H1 (cell line): ENCODE data around the gene DNAJC9. TPM values are rescaled to one million over a fixed set of nuclear protein-coding genes. Genes with fewer than 3 reads are reported as not detected.

Source experiments
- CTCF ChIA-PET: fragments of 300-600 bp; sonication (Branson Sonifier 250); formaldehyde crosslinking; loops from one replicate; lab custom pipeline; 2021; ENCODE audit not compliant: partially characterized antibody; lab: Charles Lee
- POLR2A ChIA-PET: fragments of 300-600 bp; sonication (Branson Sonifier 250); formaldehyde crosslinking; loops from one replicate; lab custom pipeline; 2021; ENCODE audit warnings: inconsistent platforms; ENCODE audit not compliant: partially characterized antibody; lab: Charles Lee
- DNase-seq, 2 experiments: peaks; one replicate each; pipeline versions ENCODE4 v3.0.0 to v3.0.0-alpha.2; 2010 to 2022; ENCODE audit warnings: low spot score in 2 of 2, low read depth in 1 of 2, mixed read lengths in 1 of 2
- FAIRE-seq: peaks from 2 replicates; lab custom pipeline; 2011; peaks lifted over from hg19 to GRCh38; lab: Jason Lieb, UNC
- H2AFZ ChIP-seq: 2 replicates; pipeline ENCODE4 v1.8.1; 2012; ENCODE audit warnings: low read length, inconsistent platforms
- H2AK5ac ChIP-seq: 2 replicates; pipeline ENCODE4 v1.6.1; 2013; ENCODE audit warnings: low read depth, low read length
- H2BK120ac ChIP-seq: replicated peaks from 2 replicates; pipeline ENCODE3; 2013; ENCODE audit warnings: low read depth, low read length, inconsistent platforms
- H2BK12ac ChIP-seq: 2 replicates; pipeline ENCODE4 v1.6.1; 2013; ENCODE audit warnings: low read depth, low read length
- H2BK15ac ChIP-seq: 2 replicates; pipeline ENCODE4 v1.6.1; 2013; ENCODE audit warnings: low read length
- H2BK20ac ChIP-seq: 2 replicates; pipeline ENCODE4 v1.6.1; 2013; ENCODE audit warnings: low read length
- H2BK5ac ChIP-seq: 2 replicates; pipeline ENCODE4 v1.6.1; 2013; ENCODE audit warnings: low read depth, low read length
- H3K14ac ChIP-seq: 2 replicates; pipeline ENCODE4 v1.6.1; 2013; ENCODE audit warnings: inconsistent platforms; ENCODE audit not compliant: insufficient read length
- H3K18ac ChIP-seq: 2 replicates; pipeline ENCODE4 v1.6.1; 2013; ENCODE audit warnings: low read length; ENCODE audit errors: extremely low read depth
- H3K23ac ChIP-seq: 2 replicates; pipeline ENCODE4 v1.6.1; 2013; ENCODE audit warnings: inconsistent platforms; ENCODE audit not compliant: insufficient read length
- H3K23me2 ChIP-seq: 2 replicates; pipeline ENCODE4 v1.6.1; 2013; ENCODE audit warnings: low read depth, low read length
- H3K27ac ChIP-seq: 2 replicates; pipeline ENCODE4 v1.6.1; 2011; ENCODE audit warnings: low read depth, low read length, inconsistent platforms
- H3K27me3 ChIP-seq, 4 experiments: replicated peaks in 1 of 4; 1 replicate in 1 of 4; 2 replicates in 3 of 4; pipeline versions ENCODE4 v1.6.1 to v1.8.1; 2011 to 2013; ENCODE audit warnings: low read length in 3 of 4, mild to moderate bottlenecking in 3 of 4, inconsistent platforms in 2 of 4, mixed read lengths in 2 of 4, moderate library complexity in 1 of 4; ENCODE audit not compliant: control insufficient read depth in 3 of 4, insufficient read depth in 3 of 4; ENCODE audit errors: extremely low read depth in 1 of 4
- H3K36me3 ChIP-seq, 4 experiments: 2 replicates each; pipeline versions ENCODE4 v1.6.1 to v1.8.1; 2011 to 2013; ENCODE audit warnings: mild to moderate bottlenecking in 4 of 4, low read length in 3 of 4, moderate library complexity in 2 of 4, control low read depth in 1 of 4, inconsistent platforms in 1 of 4; ENCODE audit not compliant: insufficient read depth in 4 of 4, control insufficient read depth in 2 of 4
- H3K4ac ChIP-seq: replicated peaks from 2 replicates; pipeline ENCODE3; 2013; ENCODE audit warnings: low read length, low read depth, mixed read lengths, inconsistent platforms; ENCODE audit not compliant: insufficient read length
- H3K4me1 ChIP-seq, 4 experiments: replicated peaks in 1 of 4; 1 replicate in 1 of 4; 2 replicates in 3 of 4; pipeline versions ENCODE4 v1.6.1 to v1.8.1; 2011 to 2013; ENCODE audit warnings: low read length in 3 of 4, inconsistent platforms in 2 of 4, mixed read lengths in 1 of 4; ENCODE audit not compliant: insufficient read depth in 4 of 4, control insufficient read depth in 3 of 4
- H3K4me2 ChIP-seq, 2 experiments: 2 replicates each; pipeline versions ENCODE4 v1.6.1 to v1.8.1; 2011 to 2013; ENCODE audit warnings: low read depth in 2 of 2, low read length in 2 of 2, control low read depth in 1 of 2, inconsistent platforms in 1 of 2, mild to moderate bottlenecking in 1 of 2; ENCODE audit not compliant: insufficient read depth in 1 of 2
- H3K4me3 ChIP-seq, 4 experiments: fragments of 200-600, 300-600 bp in 1 of 4; sonication (generic), shearing (Covaris generic), sonication (Bioruptor Twin) in 1 of 4; 2 replicates each; pipeline versions ENCODE4 v1.5.1 to v1.8.1; 2011 to 2016; ENCODE audit warnings: low read length in 4 of 4, low read depth in 3 of 4, control low read depth in 2 of 4, inconsistent platforms in 2 of 4, mild to moderate bottlenecking in 2 of 4, mixed read lengths in 1 of 4, moderate library complexity in 1 of 4; ENCODE audit not compliant: insufficient read depth in 2 of 4; ENCODE audit errors: extremely low read depth in 1 of 4
- H3K56ac ChIP-seq: replicated peaks from 2 replicates; pipeline ENCODE3; 2013; ENCODE audit warnings: low read depth, mild to moderate bottlenecking, mixed read lengths, low read length, inconsistent platforms; ENCODE audit not compliant: insufficient read length
- H3K79me1 ChIP-seq: 2 replicates; pipeline ENCODE4 v1.6.1; 2013; ENCODE audit warnings: low read depth, low read length, control low read depth
- H3K79me2 ChIP-seq, 2 experiments: 2 replicates each; pipeline versions ENCODE4 v1.6.1 to v1.8.1; 2012 to 2013; ENCODE audit warnings: low read length in 2 of 2, mild to moderate bottlenecking in 2 of 2, inconsistent platforms in 1 of 2; ENCODE audit not compliant: insufficient read depth in 2 of 2, control insufficient read depth in 1 of 2
- H3K9ac ChIP-seq, 4 experiments: replicated peaks in 1 of 4; 1 replicate in 1 of 4; 2 replicates in 3 of 4; pipeline versions ENCODE4 v1.6.1 to v1.8.1; 2011 to 2013; ENCODE audit warnings: low read depth in 3 of 4, low read length in 3 of 4, control low read depth in 2 of 4, mild to moderate bottlenecking in 2 of 4, moderate library complexity in 2 of 4, inconsistent platforms in 1 of 4; ENCODE audit errors: extremely low read depth in 1 of 4
- H3K9me3 ChIP-seq, 2 experiments: 2 replicates each; pipeline versions ENCODE4 v1.6.1 to v1.8.1; 2012 to 2013; ENCODE audit warnings: mild to moderate bottlenecking in 2 of 2, moderate library complexity in 2 of 2, control low read depth in 1 of 2, inconsistent platforms in 1 of 2, low read depth in 1 of 2, low read length in 1 of 2, mixed read lengths in 1 of 2; ENCODE audit not compliant: insufficient read depth in 2 of 2
- H4K20me1 ChIP-seq, 2 experiments: replicated peaks in 1 of 2; 2 replicates each; pipeline versions ENCODE3 to v1.8.1; 2011 to 2013; ENCODE audit warnings: inconsistent platforms in 2 of 2, low read length in 2 of 2, mild to moderate bottlenecking in 1 of 2; ENCODE audit not compliant: insufficient read depth in 2 of 2, control insufficient read depth in 1 of 2
- H4K5ac ChIP-seq: 2 replicates; pipeline ENCODE4 v1.6.1; 2013; ENCODE audit warnings: low read length, low read depth, mixed read lengths, inconsistent platforms; ENCODE audit not compliant: insufficient read length
- H4K8ac ChIP-seq: 2 replicates; pipeline ENCODE4 v1.8.0; 2013; ENCODE audit warnings: mild to moderate bottlenecking, moderate library complexity, low read length, inconsistent platforms; ENCODE audit not compliant: insufficient read depth; ENCODE audit errors: extremely low read depth
- H4K91ac ChIP-seq: replicated peaks from 2 replicates; pipeline ENCODE3; 2013; ENCODE audit warnings: low read length, mixed read lengths, inconsistent platforms; ENCODE audit not compliant: insufficient read length
- CEBPB ChIP-seq: IDR thresholded peaks from 2 replicates; pipeline ENCODE4 v1.6.1; 2012; ENCODE audit warnings: low read depth, low read length
- CHD1 ChIP-seq: IDR thresholded peaks from 2 replicates; pipeline ENCODE4 v1.6.1; 2012; ENCODE audit warnings: low read depth, low read length, improper control_type of control experiment
- SIRT6 ChIP-seq: IDR thresholded peaks from one replicate; pipeline ENCODE4 v1.7.1; 2012; ENCODE audit warnings: low read length, inconsistent platforms
- SUZ12 ChIP-seq: fragments of 200-600 bp; sonication (generic); IDR thresholded peaks from 2 replicates; pipeline ENCODE4 v1.6.1; 2012; ENCODE audit warnings: mild to moderate bottlenecking, inconsistent platforms, low read length, moderate library complexity, mixed read lengths
- TAF7 ChIP-seq: optimal IDR thresholded peaks from 2 replicates; pipeline ENCODE3; 2011; ENCODE audit warnings: low read depth, mild to moderate bottlenecking, inconsistent platforms, low read length, moderate library complexity, borderline replicate concordance
- TCF12 ChIP-seq: IDR thresholded peaks from 2 replicates; pipeline ENCODE4 v1.6.1; 2011; ENCODE audit warnings: low read depth, mild to moderate bottlenecking, low read length
- USF2 ChIP-seq: IDR thresholded peaks from 2 replicates; pipeline ENCODE4 v1.6.1; 2011; ENCODE audit warnings: low read length, improper control_type of control experiment
- WGBS, 2 experiments: shearing (Covaris generic) in 1 of 2; methylation state at CpG; one replicate each; pipeline versions ENCODE4 v1.1.6 to v1.1.7; 2013 to 2015; ENCODE audit warnings: low lambda C conversion rate in 2 of 2, mixed read lengths in 2 of 2, inconsistent platforms in 1 of 2, low coverage in 1 of 2, missing lambda C conversion rate in 1 of 2; ENCODE audit not compliant: insufficient replicate concordance in 2 of 2, insufficient coverage in 1 of 2, insufficient read length in 1 of 2; ENCODE audit errors: extremely low coverage in 1 of 2, missing lambda C conversion rate in 1 of 2; 5-methylcytosine and 5-hydroxymethylcytosine counted together
- polyA plus RNA-seq, 7 experiments: library from polyadenylated mRNA; depleted of rRNA in 3 of 7; stranded (reverse) in 5 of 7; unstranded in 2 of 7; fragments of >200 nt in 5 of 7; fragments of 200-250 nt in 2 of 7; gene quantifications; 1 replicate in 5 of 7; 2 replicates in 1 of 7; 4 replicates in 1 of 7; pipeline versions ENCODE4 v1.2.1 to v1.2.3, GENCODE V29; 2011 to 2013; ENCODE audit warnings: missing spikeins in 2 of 7, mixed read lengths in 2 of 7
- total RNA-seq: library from RNA; stranded (reverse); fragmentation: NEBNext Ultra II Directional; extraction: Animal tissue kit (Norgen Biotek cat#: 25700); gene quantifications from 2 replicates; pipeline ENCODE4 v1.2.1, GENCODE V29; 2021
- TF ChIP-seq, protein P1 (sequence below): IDR thresholded peaks from 2 replicates; pipeline ENCODE4 v1.6.1; 2012; ENCODE audit warnings: inconsistent platforms

The DNAJC9 gene
- total and polyA plus RNA-seq, 2 of the 8 experiments (the other 6 are each of a cell fraction or from before 2014, with no cell fraction given) = 26.0 to 32.2 TPM

GRCh38 chr10:73248259-73248724 is 1.2 kb upstream of the DNAJC9 start:
- Histone ChIP-seq H2BK5ac (no peak overlapping the region), H2AK5ac (no peak overlapping the region), H3K79me2 (peaks cover 7 to 73% of the 10 kb centered on the region in 2 experiments; a peak in 2 of 4 replicates), H3K4me2 (peak overlapping the region in 1 of 2 experiments; percentile 21; a peak in 1 of 4 replicates), H4K91ac (no peak overlapping the region)
- no peak for FAIRE-seq
- TF ChIP-seq, protein P1, sequence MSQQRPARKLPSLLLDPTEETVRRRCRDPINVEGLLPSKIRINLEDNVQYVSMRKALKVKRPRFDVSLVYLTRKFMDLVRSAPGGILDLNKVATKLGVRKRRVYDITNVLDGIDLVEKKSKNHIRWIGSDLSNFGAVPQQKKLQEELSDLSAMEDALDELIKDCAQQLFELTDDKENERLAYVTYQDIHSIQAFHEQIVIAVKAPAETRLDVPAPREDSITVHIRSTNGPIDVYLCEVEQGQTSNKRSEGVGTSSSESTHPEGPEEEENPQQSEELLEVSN = no peak
- TF ChIP-seq USF2 (no peak), TAF7 (no peak), SUZ12 (no peak), CHD1 (no peak), TCF12 (no peak), SIRT6 (no peak), CEBPB (no peak)
- TF ChIP-seq, all 59 proteins: peak for 0
- no peak overlapping the region for H3K9ac ChIP-seq
- no peak overlapping the region for H2BK20ac ChIP-seq
- DNase-seq = no peak
- H2BK12ac ChIP-seq = no peak overlapping the region
- POLR2A ChIA-PET = interaction anchor here (1.1 to 4.8 kb wide), 7 partner anchors 7 to 70 kb away, joined by 3 to 62 read pairs (median 8); no protein-coding TSS in a partner anchor
- CTCF ChIA-PET = interaction anchor here (0.8 to 1.7 kb wide), 2 partner anchors 12 to 89 kb away, joined by 3 to 4 read pairs; no protein-coding TSS in a partner anchor
- H3K56ac ChIP-seq = no peak overlapping the region
- H3K4me3 ChIP-seq = no peak overlapping the region
- peaks cover 0 to 3% of the 10 kb centered on the region in 2 experiments for H4K20me1 ChIP-seq
- H3K23ac ChIP-seq = no peak overlapping the region
- no peak overlapping the region for H4K8ac ChIP-seq
- H2BK120ac ChIP-seq = no peak overlapping the region
- WGBS, 2 experiments = 93% methylated on average over 5 of the region's 5 CpGs; no CpG with 5 or more reads in 1 of the 2 experiments
- H3K14ac ChIP-seq = no peak overlapping the region
- no peak overlapping the region for H3K4ac ChIP-seq
- H3K79me1 ChIP-seq = 0 out of 2 replicates have a peak, but pooled peaks cover 3% of the 10 kb centered on the region
- no peaks in the 10 kb centered on the region for H3K27me3 ChIP-seq
- H3K23me2 ChIP-seq = peaks cover 9% of the 10 kb centered on the region
- H3K36me3 ChIP-seq = peaks cover 12 to 43% (median 31%) of the 10 kb centered on the region in 4 experiments
- H3K4me1 ChIP-seq = peaks cover 0 to 4% (median 3%) of the 10 kb centered on the region in 4 experiments; a peak in 5 of 7 replicates
- no peaks in the 10 kb centered on the region for H3K9me3 ChIP-seq
- no peak overlapping the region for H3K18ac ChIP-seq
- H4K5ac ChIP-seq = no peak overlapping the region
- H2AFZ ChIP-seq = no peak overlapping the region
- no peak overlapping the region for H3K27ac ChIP-seq
- no peak overlapping the region for H2BK15ac ChIP-seq
